Effector memory CD4-positive, alpha-beta T cell (primary cell): ENCODE results near the gene MBD5.
"Not testable (repeated sequence)": the region's sequence is repeated elsewhere in the genome, so short reads cannot be mapped to it uniquely, and the experiment has no call there.

ENCODE experiments used
- DNase-seq, 3 donors: peaks; one replicate each; pipeline ENCODE4 v3.0.0-alpha.2; 2020
- H3K27ac ChIP-seq: 2 replicates; pipeline ENCODE4 v1.7.0; 2013; ENCODE audit warnings: mild to moderate bottlenecking, low read length, moderate library complexity; ENCODE audit not compliant: insufficient read depth, poor library complexity, severe bottlenecking
- H3K27me3 ChIP-seq: replicated peaks from 2 replicates; pipeline ENCODE4 v1.7.0; 2013; ENCODE audit warnings: mild to moderate bottlenecking, low read length; ENCODE audit not compliant: insufficient read depth, control insufficient read depth, poor library complexity, severe bottlenecking
- H3K36me3 ChIP-seq: 2 replicates; pipeline ENCODE4 v1.7.0; 2013; ENCODE audit warnings: mild to moderate bottlenecking, low read length, moderate library complexity; ENCODE audit not compliant: control insufficient read depth, insufficient read depth
- H3K4me1 ChIP-seq: 2 replicates; pipeline ENCODE4 v1.7.0; 2013; ENCODE audit warnings: low read length, mild to moderate bottlenecking; ENCODE audit not compliant: control insufficient read depth, insufficient read depth, poor library complexity, severe bottlenecking
- H3K4me3 ChIP-seq: 2 replicates; pipeline ENCODE4 v1.7.0; 2013; ENCODE audit warnings: low read length, low read depth, mild to moderate bottlenecking; ENCODE audit not compliant: insufficient read depth, poor library complexity, severe bottlenecking
- H3K9me3 ChIP-seq: 2 replicates; pipeline ENCODE4 v1.7.0; 2013; ENCODE audit warnings: mild to moderate bottlenecking, low read length, moderate library complexity; ENCODE audit not compliant: control insufficient read depth

The MBD5 gene

GRCh38 chr2:148534416-148535204, 513.7 kb downstream of the MBD5 start:
- peaks cover 3% of the 10 kb centered on the region for H3K4me1 ChIP-seq
- no peak overlapping the region for H3K27ac ChIP-seq
- no peak overlapping the region for H3K4me3 ChIP-seq
- H3K27me3 ChIP-seq = no peaks in the 10 kb centered on the region
- no peaks in the 10 kb centered on the region for H3K36me3 ChIP-seq
- no peak for DNase-seq
- H3K9me3 ChIP-seq = no peaks in the 10 kb centered on the region

- H3K4me1 ChIP-seq = peaks cover 14% of the 10 kb centered on the region
- H3K9me3 ChIP-seq = no peaks in the 10 kb centered on the region
- no peaks in the 10 kb centered on the region for H3K27me3 ChIP-seq
- no peaks in the 10 kb centered on the region for H3K36me3 ChIP-seq
- no peak for DNase-seq
- H3K27ac ChIP-seq = no peak overlapping the region
- H3K4me3 ChIP-seq = no peak overlapping the region
These were observed 517.5 kb downstream of the MBD5 start for GRCh38 chr2:148538375-148538774.

DNA sequence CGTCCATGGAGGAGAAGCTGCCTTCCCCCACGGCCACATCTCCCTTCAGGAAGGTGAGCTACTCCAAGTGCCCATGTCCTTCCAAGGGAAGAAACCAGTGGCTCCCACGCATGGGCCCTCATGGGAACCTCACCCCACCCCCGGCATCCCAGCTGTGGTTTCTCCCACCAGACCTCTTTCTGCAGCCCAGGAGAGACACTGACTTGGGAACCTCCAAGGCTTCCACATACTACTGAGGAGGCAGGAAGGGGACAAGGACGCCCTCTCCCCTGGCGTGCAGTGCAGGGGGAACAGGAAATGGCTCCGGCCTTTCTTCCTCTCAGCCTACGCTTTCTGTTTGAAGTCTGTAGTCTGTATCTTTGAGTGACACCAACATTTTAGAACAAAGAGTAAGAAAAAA, 519.1 kb downstream of the MBD5 start:
- no peak overlapping the region for H3K4me3 ChIP-seq
- DNase-seq = no peak

DNA sequence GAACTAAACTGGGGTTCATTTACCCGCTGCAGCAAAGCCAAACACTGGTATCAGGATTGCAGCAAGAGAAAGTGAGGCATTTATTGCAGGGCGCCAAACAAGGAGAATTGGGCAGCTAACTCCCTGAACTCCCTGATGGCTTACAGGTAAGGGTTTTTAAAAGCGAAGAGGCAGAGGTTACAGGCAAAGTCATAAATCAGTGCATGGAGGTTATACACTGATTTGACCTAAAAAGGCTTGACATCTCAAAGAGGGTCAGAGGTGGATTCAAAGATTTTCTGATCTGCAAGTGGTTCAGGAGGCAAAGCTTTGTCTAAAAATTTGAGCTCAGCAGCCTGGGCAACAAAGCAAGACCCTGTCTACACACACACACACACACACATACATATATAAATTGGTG, 520.9 kb downstream of the MBD5 start:
- H3K27me3 ChIP-seq = no peaks in the 10 kb centered on the region
- H3K4me1 ChIP-seq = peaks cover 26% of the 10 kb centered on the region
- no peaks in the 10 kb centered on the region for H3K9me3 ChIP-seq
- no peak overlapping the region for H3K27ac ChIP-seq
- H3K4me3 ChIP-seq = no peak overlapping the region
- H3K36me3 ChIP-seq = no peaks in the 10 kb centered on the region
- no peak for DNase-seq

More for the DNA sequence above, 519.1 kb downstream of the MBD5 start:
- Histone ChIP-seq H3K4me1 (peaks cover 13% of the 10 kb centered on the region), H3K36me3 (no peaks in the 10 kb centered on the region), H3K27me3 (no peaks in the 10 kb centered on the region), H3K27ac (no peak overlapping the region), H3K9me3 (no peaks in the 10 kb centered on the region)

DNA sequence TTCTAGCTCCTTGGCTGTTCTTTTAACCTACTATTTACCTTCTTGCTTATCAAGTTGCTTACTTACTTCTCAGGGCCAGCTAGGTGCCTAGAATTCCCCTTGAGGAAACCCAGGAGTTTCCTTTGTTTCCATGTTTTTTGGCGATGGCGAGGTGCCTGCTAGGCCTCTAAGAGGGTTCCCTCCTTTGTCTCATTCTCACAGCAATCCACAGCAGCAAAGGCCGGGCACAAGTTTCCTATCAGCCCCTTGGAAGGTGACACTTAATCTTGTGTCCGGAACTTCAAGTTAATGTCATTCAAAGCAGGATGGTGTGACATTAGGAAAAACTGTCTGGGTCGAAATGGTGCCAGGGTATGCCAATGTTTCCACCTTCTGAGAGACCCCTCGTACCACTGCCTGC, 521.7 kb downstream of the MBD5 start:
- Histone ChIP-seq H3K9me3 (no peaks in the 10 kb centered on the region), H3K27me3 (no peaks in the 10 kb centered on the region), H3K27ac (no peak overlapping the region), H3K4me3 (no peak overlapping the region), H3K4me1 (peaks cover 34% of the 10 kb centered on the region), H3K36me3 (no peaks in the 10 kb centered on the region)
- DNase-seq = no peak

DNA sequence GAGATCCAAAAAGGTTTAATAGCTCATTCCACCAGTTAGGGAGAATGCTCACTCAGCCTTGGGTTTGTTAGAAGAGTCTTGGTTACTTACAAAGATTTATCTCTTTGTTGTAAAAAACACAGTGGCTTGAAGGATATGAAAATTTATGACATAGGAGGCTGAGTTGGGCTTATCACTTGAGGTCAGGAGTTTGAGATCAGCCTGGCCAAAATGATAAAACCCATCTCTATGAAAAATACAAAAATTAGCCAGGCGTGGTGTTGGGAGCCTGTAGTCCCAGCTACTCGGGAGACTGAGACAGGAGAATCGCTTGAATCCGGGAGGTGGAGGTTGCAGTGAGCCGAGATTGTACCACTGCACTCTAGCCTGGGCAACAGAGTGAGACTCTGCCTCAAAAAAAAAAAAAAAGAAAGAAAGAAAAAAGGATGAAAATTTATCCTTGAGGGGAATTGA, 522.2 kb downstream of the MBD5 start:
- H3K27ac ChIP-seq, H3K9me3 ChIP-seq, H3K27me3 ChIP-seq, DNase-seq, H3K4me3 ChIP-seq, H3K36me3 ChIP-seq: not testable (repeated sequence)
- H3K4me1 ChIP-seq = peaks cover 34% of the 10 kb centered on the region

- Histone ChIP-seq H3K4me3 (no peak overlapping the region), H3K9me3 (no peaks in the 10 kb centered on the region), H3K27ac (no peak overlapping the region), H3K36me3 (no peaks in the 10 kb centered on the region), H3K27me3 (no peaks in the 10 kb centered on the region), H3K4me1 (peaks cover 28% of the 10 kb centered on the region)
- DNase-seq = no peak
These were observed 524.7 kb downstream of the MBD5 start for GRCh38 chr2:148545390-148546256.

DNA sequence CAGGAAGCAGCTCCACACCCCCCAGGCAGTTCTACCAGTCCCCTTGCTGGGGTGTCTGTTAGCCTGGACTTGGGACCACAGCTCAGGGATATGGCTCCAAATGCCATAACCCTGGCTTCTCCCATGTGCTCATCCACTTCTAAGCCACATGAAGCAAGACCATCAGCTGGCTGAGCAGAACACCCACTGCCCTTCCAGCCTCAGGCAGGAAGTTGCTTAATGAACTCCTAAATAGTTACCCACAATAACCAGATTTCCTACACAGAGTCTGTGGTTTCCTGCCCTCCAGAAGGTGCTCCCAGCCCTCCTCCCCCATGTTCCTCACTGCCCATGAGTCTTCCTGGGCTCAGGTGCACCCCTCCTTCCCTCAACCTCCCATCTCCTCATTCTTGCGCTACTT, 525.4 kb downstream of the MBD5 start:
- Histone ChIP-seq H3K36me3 (no peaks in the 10 kb centered on the region), H3K27me3 (no peaks in the 10 kb centered on the region), H3K9me3 (no peaks in the 10 kb centered on the region), H3K4me3 (no peak overlapping the region), H3K27ac (no peak overlapping the region), H3K4me1 (peaks cover 21% of the 10 kb centered on the region)
- no peak for DNase-seq

DNA sequence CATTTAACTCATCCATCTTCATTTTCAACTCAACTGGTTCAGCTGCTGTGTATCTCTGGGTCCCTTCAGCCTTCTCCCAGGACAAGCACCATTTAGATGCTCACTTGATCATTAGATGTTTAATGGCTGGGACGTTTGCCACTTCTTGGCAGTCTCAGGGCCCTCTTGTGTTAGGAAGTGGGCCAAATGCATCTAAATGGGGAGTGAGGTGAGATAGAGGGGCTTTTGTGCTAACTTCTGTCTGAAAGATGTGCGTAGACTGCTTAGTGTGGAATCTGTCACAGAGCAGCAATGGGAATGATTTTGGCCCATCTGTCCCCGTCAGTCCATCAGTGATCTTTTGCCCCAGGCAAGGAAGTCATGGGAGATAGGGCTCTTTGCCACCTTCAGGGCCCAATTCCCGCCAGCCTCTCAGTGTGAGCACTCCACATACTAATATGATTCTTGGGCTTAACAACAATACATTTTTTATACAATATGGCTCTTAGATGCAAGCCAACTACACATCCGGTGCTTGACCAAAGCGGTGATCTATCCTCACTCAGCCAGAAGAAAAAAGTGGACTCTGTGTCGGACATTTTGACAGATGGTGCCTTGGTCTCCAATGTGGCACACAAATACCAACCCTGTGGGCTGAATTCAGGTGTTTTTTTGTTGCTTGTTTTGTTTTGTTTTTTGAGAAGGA, 528.0 kb downstream of the MBD5 start:
- H3K27ac ChIP-seq = no peak overlapping the region
- H3K9me3 ChIP-seq = no peaks in the 10 kb centered on the region
- peaks cover 33% of the 10 kb centered on the region for H3K4me1 ChIP-seq
- DNase-seq = no peak
- H3K4me3 ChIP-seq = no peak overlapping the region
- no peaks in the 10 kb centered on the region for H3K27me3 ChIP-seq
- no peaks in the 10 kb centered on the region for H3K36me3 ChIP-seq
